ENCODE data around the gene ZFHX2.

GRCh38 chr14:23535943-23536342 is 15.6 kb downstream of the ZFHX2 start:
- no peak for TF ChIP-seq CTCF (IDR thresholded peaks at IDR 0.05; ENCODE audit: poor library complexity, severe bottlenecking)
- no peak for TF ChIP-seq EZH2 (IDR thresholded peaks at IDR 0.05; ENCODE audit: borderline replicate concordance, insufficient read depth, low read length, poor library complexity, severe bottlenecking)
